Panc1 (cell line): ENCODE data around the gene S100A4.

Experiments
- CTCF ChIP-seq: fragments of 450-650 bp; IDR thresholded peaks from 2 replicates; pipeline ENCODE4 v1.5.1; 2017; ENCODE audit warnings: mild to moderate bottlenecking
- POLR2AphosphoS5 ChIP-seq: IDR thresholded peaks from 2 replicates; pipeline ENCODE4 v1.6.1; 2012; ENCODE audit warnings: mild to moderate bottlenecking, low read depth, low read length, moderate library complexity
- REST ChIP-seq, 2 experiments: IDR thresholded peaks; 2 replicates each; pipeline ENCODE4 v1.6.1; 2011 to 2012; ENCODE audit warnings: low read depth in 2 of 2, control low read depth in 1 of 2, low read length in 1 of 2, mild to moderate bottlenecking in 1 of 2, moderate library complexity in 1 of 2; ENCODE audit not compliant: insufficient read depth in 1 of 2
- SIN3A ChIP-seq: IDR thresholded peaks from 2 replicates; pipeline ENCODE4 v1.6.1; 2012; ENCODE audit warnings: low read depth, mild to moderate bottlenecking, low read length, moderate library complexity, borderline replicate concordance; ENCODE audit not compliant: insufficient read depth
- TCF7L2 ChIP-seq: IDR thresholded peaks from 2 replicates; pipeline ENCODE4 v1.6.1; 2011; ENCODE audit warnings: mild to moderate bottlenecking, low read depth, low read length, inconsistent platforms

GRCh38 chr1:153549741-153550397 is 4.3 kb upstream of the S100A4 start:
- TF ChIP-seq POLR2AphosphoS5 = no peak
- TF ChIP-seq CTCF = no peak
- no peak for TF ChIP-seq REST (IDR thresholded peaks at IDR 0.05; ENCODE audit: insufficient read depth in 1 of 2, low read depth in 2 of 2, low read length in 1 of 2)
- no peak for TF ChIP-seq SIN3A
- TF ChIP-seq TCF7L2 = no peak
